ENCODE results near the gene TSPOAP1. TPM values are rescaled to one million over a fixed set of nuclear protein-coding genes. Genes with fewer than 3 reads are reported as not detected.
A peak's percentile ranks its signal among the peaks of the same experiment; 100 is the strongest.

TSPOAP1 gene
- total RNA-seq, 4 donors from 2014 or later, result 0.72 to 1.6 (median 1.0) TPM

DNA sequence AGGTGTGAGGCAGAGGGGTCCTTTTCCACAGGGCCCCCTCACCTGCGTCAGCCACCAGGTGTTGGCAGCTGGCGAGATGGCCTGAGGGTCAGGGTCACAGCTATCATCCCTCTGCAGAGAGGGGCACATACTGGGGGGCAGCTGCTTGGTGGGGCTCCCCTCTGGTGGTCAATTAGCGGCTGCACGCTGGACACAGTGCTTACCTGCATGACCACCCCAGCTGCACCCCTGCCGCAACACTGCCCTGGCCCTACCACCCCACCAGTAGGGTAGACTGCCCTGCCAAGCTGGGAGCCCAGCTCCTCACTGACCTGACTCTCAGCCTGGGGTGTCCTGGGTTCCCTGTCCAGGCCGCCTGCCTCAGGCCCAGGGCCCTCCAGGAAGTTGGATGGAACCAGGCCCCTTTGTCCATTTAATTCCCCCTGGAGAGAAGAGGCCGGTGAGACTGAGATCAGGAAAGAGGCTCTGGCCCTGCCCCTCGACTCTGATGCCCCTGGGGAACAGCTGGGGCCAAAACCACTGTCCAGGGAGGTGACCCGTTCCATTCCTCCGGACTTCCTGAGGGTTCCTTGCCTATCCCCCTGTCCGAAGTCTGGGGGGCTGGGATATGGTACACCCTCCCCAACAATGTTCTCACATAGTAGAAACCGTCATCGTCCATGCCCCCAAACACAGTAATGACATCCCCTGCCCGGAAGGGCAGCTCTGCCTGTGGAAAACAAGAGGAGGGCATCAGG is 23.7 kb downstream of the TSPOAP1 start:
- no peak for DNase-seq
- Histone ChIP-seq H3K27me3 (no peaks in the 10 kb centered on the region), H3K9me3 (no peaks in the 10 kb centered on the region), H3K27ac (no peak overlapping the region), H3K4me1 (no peaks in the 10 kb centered on the region), H3K36me3 (no peaks in the 10 kb centered on the region), H3K4me3 (no peak overlapping the region)
- ATAC-seq, result no peak
- in situ Hi-C loops (cut with MboI; ENCODE audit: low sequenced_read_pairs in 4 of 4) (loop anchor here in 1 of 4 donors (25.0 kb wide), 1 partner anchor 107 kb away; the partner anchor contains the start of gene RNF43), intact Hi-C loops (cut with DNase I; ENCODE audit: low total_unique reads) (loop anchor here (5.0 kb wide), 1 partner anchor 112 kb away; the partner anchor contains the start of gene RNF43)
- no peak for TF ChIP-seq POLR2A (IDR thresholded peaks at IDR 0.05)
- TF ChIP-seq, protein P1, sequence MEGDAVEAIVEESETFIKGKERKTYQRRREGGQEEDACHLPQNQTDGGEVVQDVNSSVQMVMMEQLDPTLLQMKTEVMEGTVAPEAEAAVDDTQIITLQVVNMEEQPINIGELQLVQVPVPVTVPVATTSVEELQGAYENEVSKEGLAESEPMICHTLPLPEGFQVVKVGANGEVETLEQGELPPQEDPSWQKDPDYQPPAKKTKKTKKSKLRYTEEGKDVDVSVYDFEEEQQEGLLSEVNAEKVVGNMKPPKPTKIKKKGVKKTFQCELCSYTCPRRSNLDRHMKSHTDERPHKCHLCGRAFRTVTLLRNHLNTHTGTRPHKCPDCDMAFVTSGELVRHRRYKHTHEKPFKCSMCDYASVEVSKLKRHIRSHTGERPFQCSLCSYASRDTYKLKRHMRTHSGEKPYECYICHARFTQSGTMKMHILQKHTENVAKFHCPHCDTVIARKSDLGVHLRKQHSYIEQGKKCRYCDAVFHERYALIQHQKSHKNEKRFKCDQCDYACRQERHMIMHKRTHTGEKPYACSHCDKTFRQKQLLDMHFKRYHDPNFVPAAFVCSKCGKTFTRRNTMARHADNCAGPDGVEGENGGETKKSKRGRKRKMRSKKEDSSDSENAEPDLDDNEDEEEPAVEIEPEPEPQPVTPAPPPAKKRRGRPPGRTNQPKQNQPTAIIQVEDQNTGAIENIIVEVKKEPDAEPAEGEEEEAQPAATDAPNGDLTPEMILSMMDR (IDR thresholded peaks at IDR 0.05 in 4 of 5, conservative IDR thresholded peaks at IDR 0.05 in 1 of 5), result no peak

DNA sequence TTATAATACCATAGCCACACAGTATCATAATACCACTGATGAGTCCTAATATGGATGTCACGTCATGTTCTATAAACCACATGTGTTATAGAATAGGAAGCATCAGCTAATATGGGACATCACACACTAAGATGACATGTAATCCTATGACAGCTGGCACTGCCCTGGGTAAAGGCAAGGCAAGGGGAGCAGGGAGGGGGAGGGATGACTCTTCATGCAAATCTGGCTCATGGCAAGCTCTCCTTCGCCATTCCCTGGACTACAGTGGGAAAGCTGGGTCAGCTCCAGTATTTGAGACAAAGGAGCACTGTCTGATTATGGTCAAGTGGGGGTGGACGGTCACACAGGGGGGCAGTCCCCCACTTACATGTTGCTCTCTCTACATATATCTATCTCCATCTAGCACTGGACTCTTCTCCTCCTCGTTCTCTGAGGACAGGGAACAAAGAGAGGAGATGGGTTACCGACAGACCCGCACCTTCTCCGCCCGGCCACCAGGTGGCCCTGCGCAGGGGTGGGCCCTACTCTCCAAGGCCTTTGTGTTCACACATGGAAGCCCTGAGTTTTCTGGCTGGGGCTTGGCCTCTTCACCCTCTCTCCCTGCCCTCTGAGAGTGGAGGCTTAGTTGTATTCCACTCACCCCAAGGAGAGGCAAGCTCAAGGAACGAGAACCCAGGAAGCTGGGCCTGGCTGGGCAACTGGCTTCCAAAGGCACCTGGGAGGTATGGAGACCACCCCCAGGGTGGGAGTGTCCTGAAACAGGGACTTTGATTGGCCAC is 24.4 kb downstream of the TSPOAP1 start:
- Histone ChIP-seq H3K9me3 (no peaks in the 10 kb centered on the region), H3K27ac (no peak overlapping the region), H3K27me3 (no peaks in the 10 kb centered on the region), H3K36me3 (no peaks in the 10 kb centered on the region), H3K4me3 (no peak overlapping the region), H3K4me1 (no peaks in the 10 kb centered on the region)
- ATAC-seq (no peak), DNase-seq (no peak)
- in situ Hi-C loops (cut with MboI; ENCODE audit: low sequenced_read_pairs in 4 of 4), result loop anchor here in 1 of 4 donors (25.0 kb wide), 1 partner anchor 108 kb away; the partner anchor contains the start of gene RNF43
- no peak for TF ChIP-seq POLR2A (IDR thresholded peaks at IDR 0.05)
- TF ChIP-seq, protein P1 (IDR thresholded peaks at IDR 0.05 in 4 of 5, conservative IDR thresholded peaks at IDR 0.05 in 1 of 5), result peak in 4 of 5 experiments; percentile 44 to 61 (median 51)
- intact Hi-C loops (cut with DNase I; ENCODE audit: low total_unique reads), result no loop called here

DNA sequence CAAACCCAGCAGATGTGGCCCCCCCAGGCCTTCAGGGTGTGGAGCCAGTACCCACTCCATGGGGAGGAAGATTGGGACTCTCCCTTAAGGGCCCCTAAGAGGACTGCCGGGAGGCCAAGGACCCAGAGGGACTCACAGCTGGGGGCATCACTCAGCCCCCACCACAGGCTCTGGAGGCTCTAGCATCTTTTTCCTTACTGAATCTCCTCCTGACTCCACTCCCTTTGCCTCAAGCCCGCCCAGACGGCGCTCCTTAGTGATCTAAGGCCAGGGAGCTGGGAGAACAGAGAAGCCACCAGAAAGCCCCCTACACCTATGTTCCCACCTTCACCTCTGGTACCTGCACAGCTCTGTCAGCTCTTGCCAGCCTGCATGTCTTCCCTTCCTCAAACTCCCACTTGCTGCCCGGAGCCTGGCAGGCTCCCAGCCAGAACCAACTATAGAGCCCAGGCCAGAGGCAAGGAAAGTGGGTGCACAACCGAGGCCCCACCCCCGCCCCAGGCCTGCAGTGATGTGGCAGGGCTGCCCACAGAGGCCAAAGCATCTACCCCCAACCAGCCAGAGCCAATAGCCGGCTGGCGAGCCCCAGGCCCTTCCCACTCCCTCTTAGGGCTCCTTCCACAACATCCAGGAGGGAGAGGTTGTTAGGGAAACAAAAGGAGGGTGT is 25.5 kb downstream of the TSPOAP1 start:
- H3K4me3 ChIP-seq, result no peak overlapping the region
- intact Hi-C loops (cut with DNase I; ENCODE audit: low total_unique reads) (no loop called here), in situ Hi-C loops (cut with MboI; ENCODE audit: low sequenced_read_pairs in 4 of 4) (loop anchor here in 1 of 4 donors (25.0 kb wide), 1 partner anchor 109 kb away; the partner anchor contains the start of gene RNF43)
- H3K36me3 ChIP-seq, result no peaks in the 10 kb centered on the region
- no peaks in the 10 kb centered on the region for H3K9me3 ChIP-seq
- no peaks in the 10 kb centered on the region for H3K4me1 ChIP-seq
- TF ChIP-seq, protein P1 (IDR thresholded peaks at IDR 0.05 in 4 of 5, conservative IDR thresholded peaks at IDR 0.05 in 1 of 5), result no peak
- TF ChIP-seq POLR2A (IDR thresholded peaks at IDR 0.05), result no peak
- H3K27ac ChIP-seq, result no peak overlapping the region
- ATAC-seq (no peak), DNase-seq (no peak)
- H3K27me3 ChIP-seq, result no peaks in the 10 kb centered on the region

DNA sequence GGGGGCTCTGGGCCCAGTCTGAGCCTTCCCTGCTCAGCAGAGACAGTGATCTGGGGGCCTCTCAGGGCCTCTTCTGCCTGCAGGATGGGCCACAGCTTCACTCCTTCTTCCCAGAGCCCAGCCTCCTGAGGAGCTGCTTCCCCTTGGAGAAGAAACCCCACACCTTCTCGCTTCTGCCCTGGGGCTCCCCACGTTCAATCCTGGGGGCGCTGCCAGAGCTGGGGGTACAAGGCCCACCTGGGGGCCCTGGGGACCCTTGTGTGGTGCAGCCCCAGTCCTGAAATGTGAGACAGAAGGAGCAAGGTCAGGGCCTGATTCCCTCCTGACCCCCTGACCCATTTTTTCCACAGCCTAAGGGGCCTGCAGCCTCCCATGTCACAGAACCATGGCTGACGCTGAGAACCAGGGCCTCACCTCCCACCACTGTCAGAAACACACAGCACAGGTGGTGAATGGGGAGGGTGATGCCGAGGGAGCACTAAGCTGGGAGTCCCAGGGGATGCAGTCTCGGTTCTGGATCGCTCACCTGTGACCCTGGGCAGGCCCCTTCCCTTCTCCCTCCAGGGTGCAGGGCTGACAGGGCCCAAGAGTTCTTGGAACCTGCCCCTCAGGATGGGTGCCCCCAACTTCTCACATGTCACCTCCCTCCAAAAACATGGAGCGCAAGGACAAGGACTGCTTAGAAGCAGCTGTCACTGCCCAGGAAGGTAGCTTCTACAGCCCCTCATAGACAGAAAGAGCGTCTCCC is 26.2 kb downstream of the TSPOAP1 start:
- H3K36me3 ChIP-seq, result no peaks in the 10 kb centered on the region
- DNase-seq (no peak), ATAC-seq (no peak)
- H3K27ac ChIP-seq, result no peak overlapping the region
- no peaks in the 10 kb centered on the region for H3K27me3 ChIP-seq
- no peaks in the 10 kb centered on the region for H3K4me1 ChIP-seq
- in situ Hi-C loops (cut with MboI; ENCODE audit: low sequenced_read_pairs in 4 of 4) (loop anchor here in 1 of 4 donors (25.0 kb wide), 1 partner anchor 110 kb away; the partner anchor contains the start of gene RNF43), intact Hi-C loops (cut with DNase I; ENCODE audit: low total_unique reads) (no loop called here)
- no peak overlapping the region for H3K4me3 ChIP-seq
- TF ChIP-seq, protein P1 (IDR thresholded peaks at IDR 0.05 in 4 of 5, conservative IDR thresholded peaks at IDR 0.05 in 1 of 5), result no peak
- no peak for TF ChIP-seq POLR2A (IDR thresholded peaks at IDR 0.05)
- H3K9me3 ChIP-seq, result no peaks in the 10 kb centered on the region

All from gastrocnemius medialis (tissue), 4 donors.